Fibroblast of lung (primary cell): ENCODE results near the gene SCD5. TPM values are rescaled to one million over a fixed set of nuclear protein-coding genes. Genes with fewer than 3 reads are reported as not detected.

Experiments
- DNase-seq, 2 donors: peaks; one replicate each; pipeline versions ENCODE4 v3.0.0 to v3.0.0-alpha.2; 2010; ENCODE audit warnings: low read depth in 2 of 2
- H2AFZ ChIP-seq: 2 replicates; pipeline ENCODE4 v1.5.1; 2012; ENCODE audit warnings: low read length, control low read depth, inconsistent platforms
- H3K27ac ChIP-seq: 2 replicates; pipeline ENCODE4 v1.5.1; 2011; ENCODE audit warnings: low read length, control low read depth; ENCODE audit not compliant: insufficient read depth
- H3K27me3 ChIP-seq: 2 replicates; pipeline ENCODE4 v1.5.1; 2011; ENCODE audit warnings: mild to moderate bottlenecking, low read length; ENCODE audit not compliant: control insufficient read depth, insufficient read depth
- H3K36me3 ChIP-seq: 2 replicates; pipeline ENCODE4 v1.5.1; 2011; ENCODE audit warnings: low read length; ENCODE audit not compliant: control insufficient read depth, insufficient read depth
- H3K4me1 ChIP-seq: 2 replicates; pipeline ENCODE4 v1.5.1; 2011; ENCODE audit warnings: low read length; ENCODE audit not compliant: control insufficient read depth, insufficient read depth; ENCODE audit errors: extremely low read depth
- H3K4me2 ChIP-seq: 2 replicates; pipeline ENCODE4 v1.5.1; 2011; ENCODE audit warnings: low read length, control low read depth; ENCODE audit not compliant: insufficient read depth; ENCODE audit errors: extremely low read depth
- H3K4me3 ChIP-seq, 4 experiments: fragments of 200-600 bp in 1 of 4; sonication (generic) in 1 of 4; replicated peaks in 1 of 4; 2 replicates each; pipeline ENCODE4 v1.5.1; 2011 to 2016; ENCODE audit warnings: low read length in 4 of 4, low read depth in 3 of 4, mild to moderate bottlenecking in 3 of 4, control low read depth in 2 of 4, inconsistent platforms in 1 of 4, mixed read lengths in 1 of 4; ENCODE audit not compliant: insufficient read depth in 1 of 4; ENCODE audit errors: control extremely low read depth in 1 of 4
- H3K79me2 ChIP-seq: 2 replicates; pipeline ENCODE4 v1.5.1; 2012; ENCODE audit warnings: mild to moderate bottlenecking, low read length, inconsistent platforms; ENCODE audit not compliant: control insufficient read depth, insufficient read depth
- H3K9ac ChIP-seq: 2 replicates; pipeline ENCODE4 v1.5.1; 2011; ENCODE audit warnings: mild to moderate bottlenecking, low read length, control low read depth; ENCODE audit not compliant: insufficient read depth
- H3K9me3 ChIP-seq: 2 replicates; pipeline ENCODE4 v1.5.1; 2012; ENCODE audit warnings: low read depth, low read length; ENCODE audit not compliant: control insufficient read depth, insufficient read depth
- H4K20me1 ChIP-seq: 2 replicates; pipeline ENCODE4 v1.5.1; 2011; ENCODE audit warnings: low read length; ENCODE audit not compliant: control insufficient read depth, insufficient read depth; ENCODE audit errors: extremely low read depth
- EZH2 ChIP-seq: IDR thresholded peaks from 2 replicates; pipeline ENCODE4 v1.5.1; 2012; ENCODE audit warnings: low read length, control low read depth, mild to moderate bottlenecking; ENCODE audit errors: missing control alignments
- polyA plus RNA-seq, 2 donors: library from polyadenylated mRNA; depleted of rRNA in 1 of 2; stranded (reverse) in 1 of 2; unstranded in 1 of 2; fragments of >200 nt; gene quantifications; 2 replicates each; pipeline ENCODE4 v1.2.1, GENCODE V29; 2011 to 2012; ENCODE audit warnings: missing spikeins in 1 of 2
- total RNA-seq: library from RNA; depleted of rRNA; stranded (reverse); fragments of >200 nt; gene quantifications from 2 replicates; pipeline ENCODE4 v1.2.1, GENCODE V29; 2014
- TF ChIP-seq, protein P1 (sequence below), 2 donors: IDR thresholded peaks in 1 of 2; conservative IDR thresholded peaks in 1 of 2; 1 replicate in 1 of 2; 2 replicates in 1 of 2; pipeline ENCODE4 v1.5.1; 2011 to 2012; ENCODE audit warnings: low read length in 2 of 2, control low read depth in 1 of 2, inconsistent platforms in 1 of 2, low read depth in 1 of 2, mild to moderate bottlenecking in 1 of 2

SCD5 gene
- total and polyA plus RNA-seq, 2 donors (not counting 1 experiment from before 2014, with no cell fraction given) = 4.9 to 11.4 TPM

DNA sequence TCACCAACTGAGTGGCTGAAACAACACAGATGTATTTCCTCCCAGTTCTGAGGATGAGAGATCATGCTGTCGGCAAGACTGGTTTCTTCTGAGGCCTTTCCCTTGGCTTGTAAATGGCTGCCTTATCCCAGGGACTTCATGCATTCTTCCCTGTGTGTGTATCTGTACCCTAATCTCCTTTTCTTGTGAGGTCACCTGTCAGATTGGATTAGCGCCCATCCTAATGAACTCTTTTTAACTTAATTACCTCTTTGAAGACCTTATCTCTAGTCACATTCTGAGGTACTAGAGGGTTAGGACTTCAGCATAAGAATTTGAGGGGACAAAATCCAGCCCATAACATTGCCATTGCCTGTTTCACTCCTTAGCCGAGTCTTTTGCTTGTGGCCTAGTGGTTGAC is 177.3 kb downstream of the SCD5 start:
- no peak for TF ChIP-seq EZH2
- TF ChIP-seq, protein P1, sequence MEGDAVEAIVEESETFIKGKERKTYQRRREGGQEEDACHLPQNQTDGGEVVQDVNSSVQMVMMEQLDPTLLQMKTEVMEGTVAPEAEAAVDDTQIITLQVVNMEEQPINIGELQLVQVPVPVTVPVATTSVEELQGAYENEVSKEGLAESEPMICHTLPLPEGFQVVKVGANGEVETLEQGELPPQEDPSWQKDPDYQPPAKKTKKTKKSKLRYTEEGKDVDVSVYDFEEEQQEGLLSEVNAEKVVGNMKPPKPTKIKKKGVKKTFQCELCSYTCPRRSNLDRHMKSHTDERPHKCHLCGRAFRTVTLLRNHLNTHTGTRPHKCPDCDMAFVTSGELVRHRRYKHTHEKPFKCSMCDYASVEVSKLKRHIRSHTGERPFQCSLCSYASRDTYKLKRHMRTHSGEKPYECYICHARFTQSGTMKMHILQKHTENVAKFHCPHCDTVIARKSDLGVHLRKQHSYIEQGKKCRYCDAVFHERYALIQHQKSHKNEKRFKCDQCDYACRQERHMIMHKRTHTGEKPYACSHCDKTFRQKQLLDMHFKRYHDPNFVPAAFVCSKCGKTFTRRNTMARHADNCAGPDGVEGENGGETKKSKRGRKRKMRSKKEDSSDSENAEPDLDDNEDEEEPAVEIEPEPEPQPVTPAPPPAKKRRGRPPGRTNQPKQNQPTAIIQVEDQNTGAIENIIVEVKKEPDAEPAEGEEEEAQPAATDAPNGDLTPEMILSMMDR (conservative IDR thresholded peaks at IDR 0.05 in 1 of 2, IDR thresholded peaks at IDR 0.05 in 1 of 2; ENCODE audit: low read depth in 1 of 2, low read length in 2 of 2) = no peak
- H3K27me3 ChIP-seq = peaks cover 6% of the 10 kb centered on the region
- no peaks in the 10 kb centered on the region for H4K20me1 ChIP-seq

DNA sequence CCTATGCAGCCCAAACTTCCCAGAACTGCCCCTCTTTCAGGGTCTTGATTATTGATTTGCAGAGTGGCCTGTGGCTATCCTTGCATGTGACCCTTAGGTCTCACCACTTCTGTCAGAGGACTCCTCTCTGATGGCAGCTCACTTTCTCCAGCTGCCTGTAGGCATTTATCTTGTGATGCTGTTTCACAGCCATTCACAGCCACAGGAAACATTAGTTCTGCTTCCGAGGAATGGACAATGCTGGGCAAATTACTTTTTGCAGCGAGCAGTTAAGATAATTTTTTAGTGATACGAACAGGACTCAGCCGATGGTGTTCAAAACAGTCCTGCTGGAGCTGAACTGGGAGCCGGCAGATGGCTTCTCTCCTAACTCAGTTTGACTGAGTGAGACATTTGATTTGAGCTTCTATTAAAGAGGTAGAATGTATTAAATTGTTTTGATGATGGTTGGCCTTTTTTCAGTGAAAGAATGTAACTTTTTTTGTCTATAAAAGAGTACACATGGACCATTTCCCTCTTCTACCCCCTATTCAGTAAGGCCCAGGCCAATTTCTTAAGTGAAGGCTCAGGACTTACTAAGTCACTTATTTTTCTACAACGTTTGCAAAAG is 178.4 kb downstream of the SCD5 start:
- no peaks in the 10 kb centered on the region for H3K4me1 ChIP-seq
- peaks cover 6% of the 10 kb centered on the region for H3K27me3 ChIP-seq
- no peak overlapping the region for H3K27ac ChIP-seq
- no peak overlapping the region for H3K4me3 ChIP-seq
- no peaks in the 10 kb centered on the region for H3K79me2 ChIP-seq
- H4K20me1 ChIP-seq = no peaks in the 10 kb centered on the region
- H2AFZ ChIP-seq = no peak overlapping the region
- TF ChIP-seq, protein P1 (conservative IDR thresholded peaks at IDR 0.05 in 1 of 2, IDR thresholded peaks at IDR 0.05 in 1 of 2; ENCODE audit: low read depth in 1 of 2, low read length in 2 of 2) = no peak
- TF ChIP-seq EZH2 = no peak
- no peak overlapping the region for H3K9ac ChIP-seq
- no peak overlapping the region for H3K4me2 ChIP-seq
- no peak for DNase-seq
- H3K36me3 ChIP-seq = no peaks in the 10 kb centered on the region
- H3K9me3 ChIP-seq = no peaks in the 10 kb centered on the region

More for the DNA sequence above, 177.3 kb downstream of the SCD5 start:
- Histone ChIP-seq H3K9me3 (no peaks in the 10 kb centered on the region), H3K79me2 (no peaks in the 10 kb centered on the region), H3K4me2 (no peak overlapping the region), H3K36me3 (no peaks in the 10 kb centered on the region), H3K4me1 (no peaks in the 10 kb centered on the region), H3K4me3 (no peak overlapping the region), H3K27ac (no peak overlapping the region), H3K9ac (no peak overlapping the region), H2AFZ (no peak overlapping the region)
- no peak for DNase-seq

DNA sequence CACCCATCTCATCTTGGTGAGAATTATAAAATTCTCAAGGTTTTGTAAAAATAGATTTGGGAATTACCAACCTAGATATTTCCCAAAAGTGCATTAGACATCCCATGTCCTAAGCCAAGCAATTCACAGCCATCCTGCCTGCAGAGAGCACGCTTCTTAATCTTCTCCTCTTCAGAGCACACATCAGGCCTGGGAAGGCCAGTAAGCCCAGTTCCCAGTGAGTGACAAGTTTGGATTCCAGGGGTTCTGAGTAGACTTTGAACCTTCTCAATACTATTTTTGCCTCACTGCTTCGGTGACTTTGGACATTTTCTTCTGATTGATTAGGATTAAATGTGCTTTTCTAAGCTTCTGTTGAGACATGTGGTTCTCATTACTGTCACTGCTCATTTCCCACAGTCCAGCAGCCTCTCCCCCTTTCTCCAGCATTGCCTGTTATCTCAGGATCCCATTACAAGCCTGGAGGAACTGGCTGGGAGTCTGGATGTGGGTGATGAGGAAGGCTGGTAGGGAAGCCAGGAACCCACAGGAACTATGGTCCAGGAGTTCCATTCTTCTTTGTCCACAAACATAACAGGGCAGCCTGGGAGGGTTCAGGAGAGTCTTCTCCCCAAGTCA is 180.4 kb downstream of the SCD5 start:
- peak; percentile 32 to 71 for DNase-seq
- Histone ChIP-seq H3K4me1 (no peaks in the 10 kb centered on the region), H3K27ac (no peak overlapping the region), H3K4me3 (no peak overlapping the region), H3K4me2 (no peak overlapping the region), H3K27me3 (peaks cover 6% of the 10 kb centered on the region), H4K20me1 (no peaks in the 10 kb centered on the region), H3K79me2 (no peaks in the 10 kb centered on the region), H3K9ac (no peak overlapping the region), H3K9me3 (no peaks in the 10 kb centered on the region), H2AFZ (no peak overlapping the region), H3K36me3 (no peaks in the 10 kb centered on the region)
- TF ChIP-seq, protein P1 (conservative IDR thresholded peaks at IDR 0.05 in 1 of 2, IDR thresholded peaks at IDR 0.05 in 1 of 2; ENCODE audit: low read depth in 1 of 2, low read length in 2 of 2) = no peak
- TF ChIP-seq EZH2 = no peak
